Skeletal muscle tissue (tissue), 4 donors: ENCODE data around the gene LMOD1. TPM values are rescaled to one million over a fixed set of nuclear protein-coding genes. Genes with fewer than 3 reads are reported as not detected.

Experiments
- H3K27ac ChIP-seq: one replicate; pipeline ENCODE4 v1.7.0; 2013; ENCODE audit warnings: mild to moderate bottlenecking, low read depth, low read length, inconsistent platforms
- H3K27me3 ChIP-seq, 3 donors: one replicate each; pipeline ENCODE4 v1.7.0; 2013; ENCODE audit warnings: low read length in 3 of 3; ENCODE audit not compliant: control insufficient read depth in 3 of 3, insufficient read depth in 3 of 3
- H3K36me3 ChIP-seq, 3 donors: one replicate each; pipeline ENCODE4 v1.7.0; 2013; ENCODE audit warnings: low read length in 3 of 3; ENCODE audit not compliant: control insufficient read depth in 3 of 3, insufficient read depth in 3 of 3
- H3K4me1 ChIP-seq, 3 donors: one replicate each; pipeline ENCODE4 v1.7.0; 2013; ENCODE audit warnings: low read length in 3 of 3, mild to moderate bottlenecking in 3 of 3; ENCODE audit not compliant: control insufficient read depth in 3 of 3, insufficient read depth in 3 of 3
- H3K4me3 ChIP-seq, 3 donors: one replicate each; pipeline ENCODE4 v1.7.0; 2013; ENCODE audit warnings: low read length in 3 of 3
- H3K9ac ChIP-seq, 3 donors: one replicate each; pipeline ENCODE4 v1.7.0; 2013; ENCODE audit warnings: low read length in 3 of 3, mild to moderate bottlenecking in 3 of 3, moderate library complexity in 2 of 3, low read depth in 1 of 3
- H3K9me3 ChIP-seq, 3 donors: one replicate each; pipeline ENCODE4 v1.7.0; 2013; ENCODE audit warnings: low read length in 3 of 3; ENCODE audit not compliant: control insufficient read depth in 3 of 3
- total RNA-seq: library from RNA; depleted of rRNA; stranded (reverse); fragments of >200 nt; gene quantifications from one replicate; pipeline ENCODE4 v1.2.3, GENCODE V29; 2014
- donor health status: Osteomylitis.

LMOD1 gene
- total RNA-seq, 1 donor from 2014 or later: 15.1 TPM

DNA sequence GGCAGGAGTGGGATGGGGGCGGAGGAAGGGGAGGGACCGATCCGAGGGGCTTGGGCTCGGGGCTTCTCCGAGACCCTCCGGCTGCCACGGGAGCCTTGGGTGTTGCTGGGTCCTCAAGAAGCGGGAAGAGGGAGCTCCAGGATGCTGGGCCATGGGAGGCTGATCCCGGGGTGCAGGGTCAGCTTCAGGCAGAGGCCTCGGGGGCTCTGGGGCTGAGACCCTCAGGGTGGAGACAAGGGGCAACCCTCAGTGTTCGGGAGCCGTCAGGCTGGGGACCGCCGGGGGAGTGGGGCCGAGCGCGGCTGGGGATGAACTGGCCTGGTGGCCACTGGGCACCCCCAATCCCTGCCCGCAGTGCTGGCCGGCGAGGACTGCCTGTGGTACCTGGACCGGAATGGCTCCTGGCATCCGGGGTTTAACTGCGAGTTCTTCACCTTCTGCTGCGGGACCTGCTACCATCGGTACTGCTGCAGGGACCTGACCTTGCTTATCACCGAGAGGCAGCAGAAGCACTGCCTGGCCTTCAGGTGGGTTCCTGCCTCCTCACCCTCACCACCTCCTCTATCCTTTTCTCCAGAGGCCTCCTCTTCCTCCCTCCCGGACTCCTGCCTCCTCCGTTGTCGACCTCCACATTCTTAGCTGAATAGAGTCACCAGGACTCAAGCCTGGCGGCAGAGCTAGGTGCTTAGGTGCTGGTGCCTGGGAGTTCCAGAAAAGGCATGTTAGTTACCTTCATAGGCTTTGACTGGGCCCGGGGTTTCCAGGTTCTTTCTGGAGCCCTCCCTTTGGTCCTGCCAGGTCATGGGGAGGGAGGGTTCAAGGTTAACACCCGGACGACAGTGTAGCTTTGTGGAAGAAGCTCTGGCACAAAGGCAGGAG lies 57.0 kb downstream of the LMOD1 start:
- H3K9me3 ChIP-seq: no peaks in the 10 kb centered on the region
- peaks cover 20 to 28% (median 24%) of the 10 kb centered on the region in 3 donors for H3K36me3 ChIP-seq
- peak overlapping the region; percentile 91 to 92 (median 91) for H3K9ac ChIP-seq
- peaks cover 83 to 93% (median 85%) of the 10 kb centered on the region in 3 donors for H3K4me1 ChIP-seq
- peak overlapping the region; percentile 82 to 93 (median 88) for H3K4me3 ChIP-seq
- H3K27ac ChIP-seq: peak overlapping the region; percentile 96
- H3K27me3 ChIP-seq: no peaks in the 10 kb centered on the region

DNA sequence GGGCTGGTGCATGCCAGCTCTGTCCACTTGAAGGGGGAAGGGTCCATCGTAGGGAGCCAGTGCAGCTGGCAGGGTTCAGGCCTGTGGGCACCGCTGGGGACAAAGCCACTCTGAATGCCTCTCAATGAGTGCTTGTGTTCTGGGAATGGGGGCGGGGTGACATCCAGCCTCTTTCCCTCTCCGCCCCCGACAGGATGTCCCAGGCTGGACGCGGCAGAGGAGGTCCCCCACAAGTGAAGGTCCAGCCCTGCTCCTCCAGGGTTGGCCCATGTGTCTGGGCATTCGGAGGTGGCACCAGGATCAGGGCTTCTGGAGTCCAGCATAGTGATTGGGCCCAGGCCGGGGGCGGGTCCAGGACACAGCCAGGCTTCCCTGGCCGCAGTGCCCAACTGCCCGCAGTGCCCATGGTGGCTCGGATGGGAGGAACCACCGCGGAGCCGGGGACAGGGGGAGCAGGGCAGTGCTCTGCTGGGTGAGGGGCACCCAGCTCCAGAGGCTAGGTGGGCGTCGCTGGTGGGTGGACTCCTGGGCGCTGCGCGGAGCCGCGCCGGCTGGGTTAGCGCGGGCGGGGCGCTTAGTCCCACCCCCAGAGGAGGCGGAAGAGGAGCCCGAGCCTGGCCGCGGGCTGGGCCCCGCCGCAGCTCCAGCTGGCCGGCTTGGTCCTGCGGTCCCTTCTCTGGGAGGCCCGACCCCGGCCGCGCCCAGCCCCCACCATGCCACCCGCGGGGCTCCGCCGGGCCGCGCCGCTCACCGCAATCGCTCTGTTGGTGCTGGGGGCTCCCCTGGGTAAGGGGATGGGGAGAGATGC lies 57.9 kb downstream of the LMOD1 start, which contains the start of gene SHISA4:
Gene SHISA4 (plus strand): TSS at position 617 of the 808 bp plus-strand sequence. CDS start 97 bp downstream, at position 714.
- Histone ChIP-seq H3K36me3 (peaks cover 20 to 23% (median 20%) of the 10 kb centered on the region in 3 donors), H3K9ac (peak within 1 kb of the TSS; percentile 91 to 92 (median 91)), H3K4me1 (peaks cover 85 to 93% (median 88%) of the 10 kb centered on the region in 3 donors), H3K27ac (peak within 1 kb of the TSS; percentile 96), H3K27me3 (no peaks in the 10 kb centered on the region), H3K9me3 (no peaks in the 10 kb centered on the region), H3K4me3 (peak within 1 kb of the TSS; percentile 82 to 93 (median 88))

DNA sequence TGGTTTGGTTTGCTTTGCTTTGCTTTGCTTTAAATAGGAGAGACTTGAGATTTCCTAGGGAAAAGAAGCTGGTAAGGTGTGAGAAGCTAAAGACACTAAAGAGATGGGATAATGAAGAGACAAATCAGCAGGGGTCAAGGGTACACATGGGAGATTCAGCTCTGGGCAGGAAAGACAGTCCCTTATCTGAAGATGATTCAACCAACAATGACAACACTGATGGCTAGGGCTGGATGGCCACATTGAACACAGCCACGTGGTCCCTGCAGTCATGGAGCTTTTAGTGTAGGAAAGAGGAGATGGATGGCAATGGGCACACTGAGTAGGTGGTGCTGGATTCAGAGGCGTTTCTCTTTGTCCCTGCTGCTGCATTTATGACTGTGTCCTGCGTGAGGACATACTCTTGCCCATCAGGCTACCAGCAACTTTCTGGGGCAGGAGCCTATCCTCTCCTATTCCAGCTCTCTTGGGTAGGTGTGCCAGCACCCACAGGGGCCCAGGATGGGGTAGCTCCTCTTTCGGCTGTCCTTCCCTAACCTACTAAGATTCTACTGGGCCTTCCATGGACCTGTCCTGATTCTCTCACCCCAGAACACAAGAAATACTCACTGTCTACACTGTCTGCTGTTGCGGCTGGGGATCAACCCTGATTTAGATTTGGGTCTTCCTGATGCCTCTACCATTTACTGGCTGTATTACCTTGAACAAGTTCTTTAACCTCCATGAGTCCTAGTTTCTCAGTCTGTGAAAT lies 59.1 kb downstream of the LMOD1 start:
- H3K27me3 ChIP-seq: no peaks in the 10 kb centered on the region
- peak overlapping the region in 2 of 3 donors; percentile 18 to 92 for H3K9ac ChIP-seq
- peaks cover 86 to 94% (median 91%) of the 10 kb centered on the region in 3 donors for H3K4me1 ChIP-seq
- H3K27ac ChIP-seq: peak overlapping the region; percentile 96
- no peaks in the 10 kb centered on the region for H3K9me3 ChIP-seq
- H3K4me3 ChIP-seq: no peak overlapping the region
- peaks cover 12 to 21% (median 13%) of the 10 kb centered on the region in 3 donors for H3K36me3 ChIP-seq

DNA sequence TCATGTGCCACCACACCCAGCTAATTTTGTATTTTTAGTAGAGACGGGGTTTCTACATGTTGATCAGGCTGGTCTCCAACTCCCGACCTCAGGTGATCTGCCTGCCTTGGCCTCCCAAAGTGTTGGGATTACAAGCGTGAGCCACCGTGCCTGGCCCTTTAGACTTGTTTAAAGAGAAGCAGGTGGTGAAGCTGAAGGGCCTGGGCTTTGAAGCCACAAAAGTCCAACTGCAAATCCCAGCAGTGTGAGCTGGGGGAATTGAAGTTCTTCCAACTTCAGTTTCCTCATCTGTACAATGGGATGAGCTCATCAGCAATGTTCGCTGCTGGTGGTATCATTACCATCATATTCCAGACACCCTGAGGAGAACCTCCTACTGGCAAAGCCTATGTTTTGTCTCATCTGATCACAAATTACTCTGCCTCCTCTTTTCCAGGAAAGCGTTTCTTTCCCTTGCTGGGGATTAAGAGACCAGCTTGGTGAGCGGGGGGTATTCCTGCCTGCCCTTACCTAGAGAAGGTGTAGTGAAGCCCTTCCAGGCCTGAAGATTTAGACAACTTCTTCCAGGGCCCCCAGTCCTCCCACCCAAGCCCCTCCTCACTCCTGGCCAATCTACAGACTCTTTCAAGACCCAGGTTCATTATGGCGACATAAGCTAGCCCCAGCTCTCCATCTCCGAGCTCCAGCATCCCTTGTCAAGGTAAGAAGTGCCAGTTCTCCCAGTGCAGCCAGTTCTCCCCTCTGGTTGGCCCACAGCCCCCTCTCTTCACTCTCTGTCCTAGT lies 60.1 kb downstream of the LMOD1 start:
- Histone ChIP-seq H3K27me3 (no peaks in the 10 kb centered on the region), H3K9me3 (no peaks in the 10 kb centered on the region), H3K36me3 (peaks cover 8 to 13% (median 8%) of the 10 kb centered on the region in 3 donors), H3K4me1 (peaks cover 84 to 94% (median 85%) of the 10 kb centered on the region in 3 donors), H3K9ac (peak overlapping the region in 2 of 3 donors; percentile 54 to 72), H3K4me3 (no peak overlapping the region), H3K27ac (peak overlapping the region; percentile 96)

DNA sequence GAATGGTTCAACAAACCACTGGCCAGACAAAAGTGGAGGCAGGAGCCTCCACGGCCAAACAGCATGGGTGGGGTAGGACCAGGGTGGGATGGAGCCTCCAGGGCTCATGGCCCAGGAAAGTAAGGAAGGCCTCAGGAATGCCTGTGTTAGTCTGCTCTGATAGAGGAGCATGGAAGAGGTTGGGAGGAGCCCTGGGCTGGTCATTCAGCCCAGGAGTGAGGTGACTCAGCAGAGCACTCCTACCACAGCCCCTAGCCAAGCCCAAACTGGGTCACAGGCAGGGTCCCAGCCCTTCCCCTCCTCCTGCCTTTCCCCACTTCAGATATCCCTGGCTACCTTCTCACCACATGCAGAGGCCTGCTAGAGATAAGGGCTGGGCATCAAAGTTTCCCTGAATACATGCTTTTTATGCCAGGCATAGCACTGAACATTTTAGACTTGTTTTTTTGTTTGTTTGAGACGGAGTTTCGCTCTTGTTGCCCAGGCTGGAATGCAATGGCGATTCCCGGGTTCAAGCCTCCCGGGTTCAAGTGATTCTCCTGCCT lies 60.7 kb downstream of the LMOD1 start:
- Histone ChIP-seq H3K27ac (peak overlapping the region; percentile 96), H3K36me3 (peaks cover 4 to 6% (median 6%) of the 10 kb centered on the region in 3 donors), H3K4me1 (peaks cover 79 to 93% (median 81%) of the 10 kb centered on the region in 3 donors), H3K9me3 (no peaks in the 10 kb centered on the region), H3K27me3 (no peaks in the 10 kb centered on the region), H3K9ac (peak overlapping the region; percentile 32 to 72 (median 65)), H3K4me3 (no peak overlapping the region)

DNA sequence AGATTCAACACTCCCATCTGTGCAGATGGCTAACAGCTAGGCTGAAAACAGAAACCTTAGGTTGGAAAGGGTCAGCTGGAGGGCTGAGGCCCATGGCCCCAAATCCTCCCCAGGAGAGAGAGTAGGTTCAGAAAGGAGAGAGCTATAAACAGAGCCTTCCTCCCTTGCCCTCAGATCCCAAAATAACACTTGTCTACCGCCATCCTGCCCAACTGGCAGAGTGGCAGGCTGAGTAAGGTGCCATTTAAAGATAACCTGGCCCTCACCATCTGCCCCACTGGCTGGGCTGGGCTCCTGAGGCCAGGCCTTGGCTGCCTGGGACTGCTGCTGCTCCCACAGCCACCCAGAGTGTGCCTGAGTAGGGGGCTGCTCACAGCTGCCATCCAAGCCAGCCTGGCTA lies 61.9 kb downstream of the LMOD1 start:
- peak overlapping the region; percentile 96 for H3K27ac ChIP-seq
- H3K27me3 ChIP-seq: no peaks in the 10 kb centered on the region
- H3K4me1 ChIP-seq: peaks cover 69 to 91% (median 80%) of the 10 kb centered on the region in 3 donors

DNA sequence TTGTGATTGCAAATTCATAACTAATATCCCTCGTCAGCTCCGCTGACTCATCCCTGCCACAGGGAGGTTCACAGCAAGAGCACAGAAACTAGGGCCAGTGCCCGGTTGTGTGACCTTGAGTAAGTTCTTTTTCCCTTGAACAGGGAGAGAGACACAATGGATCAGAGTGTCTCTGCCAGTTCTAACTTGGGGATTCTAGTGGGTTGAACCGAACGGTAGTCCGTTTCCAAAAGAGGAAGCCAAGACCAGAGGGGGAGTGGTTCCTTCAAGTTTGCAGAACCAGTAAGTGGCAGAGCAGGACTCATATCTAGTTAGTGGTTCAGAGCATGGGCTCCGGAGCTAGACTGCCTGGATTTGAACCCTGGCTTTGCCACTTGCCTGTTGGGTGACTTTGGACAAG lies 62.6 kb downstream of the LMOD1 start:
- Histone ChIP-seq H3K4me3 (peak overlapping the region; percentile 10 to 36 (median 11)), H3K4me1 (peaks cover 68 to 91% (median 80%) of the 10 kb centered on the region in 3 donors), H3K27me3 (no peaks in the 10 kb centered on the region), H3K9ac (peak overlapping the region; percentile 55 to 72 (median 63)), H3K27ac (peak overlapping the region; percentile 96), H3K9me3 (no peaks in the 10 kb centered on the region), H3K36me3 (no peaks in the 10 kb centered on the region)

More for the DNA sequence above, 61.9 kb downstream of the LMOD1 start:
- H3K9me3 ChIP-seq: no peaks in the 10 kb centered on the region
- peak overlapping the region; percentile 58 to 72 (median 63) for H3K9ac ChIP-seq
- H3K4me3 ChIP-seq: peak overlapping the region in 2 of 3 donors; percentile 10 to 11
- no peaks in the 10 kb centered on the region for H3K36me3 ChIP-seq

DNA sequence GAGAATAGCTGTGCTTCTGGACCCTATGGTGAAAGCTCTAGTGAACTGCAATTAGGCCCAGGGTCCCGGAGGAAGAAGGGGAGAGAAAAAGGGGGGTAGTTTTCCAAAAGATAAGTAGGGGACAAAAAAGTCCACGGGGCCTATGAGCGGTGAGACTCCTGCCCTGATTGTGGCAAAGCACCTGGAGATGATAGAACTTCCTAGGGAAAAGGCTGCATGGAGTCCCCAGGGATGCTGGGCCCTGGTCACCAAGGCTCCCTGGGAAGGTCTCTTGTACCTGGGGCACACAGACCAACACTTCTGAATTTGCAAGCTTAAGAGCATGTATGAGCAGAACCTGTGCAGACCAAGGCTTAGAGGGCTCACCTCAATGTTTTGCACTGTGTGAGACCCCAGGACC lies 63.1 kb downstream of the LMOD1 start:
- H3K9ac ChIP-seq: peak overlapping the region; percentile 55 to 72 (median 69)
- H3K4me1 ChIP-seq: peaks cover 72 to 94% (median 85%) of the 10 kb centered on the region in 3 donors
- H3K27me3 ChIP-seq: no peaks in the 10 kb centered on the region
- no peaks in the 10 kb centered on the region for H3K36me3 ChIP-seq
- H3K9me3 ChIP-seq: no peaks in the 10 kb centered on the region
- peak overlapping the region in 2 of 3 donors; percentile 2 to 10 for H3K4me3 ChIP-seq
- peak overlapping the region; percentile 96 for H3K27ac ChIP-seq
